K562 (cell line): ENCODE measurements around the gene CACNA2D3. TPM values are rescaled to one million over a fixed set of nuclear protein-coding genes. Genes with fewer than 3 reads are reported as not detected.

Experiments used
- ATAC-seq: fragments of 200-7000 bp; cut with Tn5 transposase; 3 replicates; pipeline ENCODE4 v1.9.1; 2020; ENCODE audit warnings: moderate library complexity
- BruUV-seq: library from RNA; stranded (reverse); fragments of 400-500 nt; replicated peaks from 2 replicates; lab custom pipeline; 2021; lab: Mats Ljungman, UMichigan
- CTCF ChIA-PET: fragments of 300-600 bp; formaldehyde crosslinking; extraction: SDS; loops from one replicate; lab custom pipeline; 2021; ENCODE audit warnings: low intra/inter-chr PET ratio; lab: Yijun Ruan, JAX
- POLR2A ChIA-PET: fragments of 300-600, 350-650 bp; sonication (Branson Sonifier 250); formaldehyde crosslinking; extraction: SDS; loops from one replicate; lab custom pipeline; 2021; ENCODE audit warnings: antibody characterized with exemption, inconsistent platforms; lab: Yijun Ruan, JAX
- DNase-seq, 4 experiments: peaks; one replicate each; pipeline versions ENCODE4 v3.0.0 to v3.0.0-alpha.2; 2011 to 2018; ENCODE audit warnings: low spot score in 3 of 4, mixed read lengths in 3 of 4; ENCODE audit errors: extremely low read depth in 1 of 4
- FAIRE-seq: peaks from 2 replicates; lab custom pipeline; 2011; peaks lifted over from hg19 to GRCh38; lab: Jason Lieb, UNC
- H2AFZ ChIP-seq: 2 replicates; pipeline ENCODE4 v1.6.0; 2011; ENCODE audit warnings: low read depth, low read length, control low read depth, inconsistent platforms
- H3K27ac ChIP-seq: fragments of 200-600 bp; 3 replicates; pipeline ENCODE4 v1.8.0; 2011; ENCODE audit warnings: low read depth, mild to moderate bottlenecking, control low read depth, inconsistent platforms, low read length, moderate library complexity, mixed read lengths; ENCODE audit errors: extremely low read depth
- H3K27me3 ChIP-seq, 2 experiments: fragments of 300-600 bp in 1 of 2; 2 replicates in 1 of 2; 3 replicates in 1 of 2; pipeline versions ENCODE4 v1.6.0 to v1.8.0; 2011; ENCODE audit warnings: inconsistent platforms in 2 of 2, low read length in 2 of 2, mild to moderate bottlenecking in 1 of 2, mixed read lengths in 1 of 2, moderate library complexity in 1 of 2; ENCODE audit not compliant: control insufficient read depth in 2 of 2, insufficient read depth in 2 of 2
- H3K36me3 ChIP-seq: fragments of 300-600 bp; 3 replicates; pipeline ENCODE4 v1.8.0; 2011; ENCODE audit warnings: mild to moderate bottlenecking, low read length, inconsistent platforms; ENCODE audit not compliant: control insufficient read depth, insufficient read depth
- H3K4me1 ChIP-seq, 2 experiments: fragments of 200-600 bp in 1 of 2; replicated peaks in 1 of 2; 2 replicates in 1 of 2; 3 replicates in 1 of 2; pipeline versions ENCODE4 v1.5.1 to v1.8.0; 2011; ENCODE audit warnings: inconsistent platforms in 2 of 2, low read length in 2 of 2, mild to moderate bottlenecking in 1 of 2, mixed read lengths in 1 of 2, moderate library complexity in 1 of 2; ENCODE audit not compliant: control insufficient read depth in 2 of 2, insufficient read depth in 2 of 2
- H3K4me2 ChIP-seq: 2 replicates; pipeline ENCODE4 v1.6.1; 2011; ENCODE audit warnings: low read length, control low read depth, inconsistent platforms, mixed read lengths; ENCODE audit not compliant: insufficient read depth
- H3K4me3 ChIP-seq: fragments of 200-600 bp; sonication (generic), shearing (Covaris generic); 2 replicates; pipeline ENCODE4 v1.5.1; 2016; ENCODE audit warnings: control low read depth, inconsistent platforms
- H3K79me2 ChIP-seq: fragments of 200-600 bp; 3 replicates; pipeline ENCODE4 v1.8.0; 2011; ENCODE audit warnings: low read length, inconsistent platforms; ENCODE audit not compliant: control insufficient read depth, insufficient read depth
- H3K9ac ChIP-seq, 2 experiments: 2 replicates each; pipeline versions ENCODE4 v1.6.0 to v1.6.1; 2011; ENCODE audit warnings: low read depth in 2 of 2, low read length in 2 of 2, control low read depth in 1 of 2, inconsistent platforms in 1 of 2, mild to moderate bottlenecking in 1 of 2, mixed read lengths in 1 of 2; ENCODE audit not compliant: insufficient read depth in 1 of 2
- H3K9me1 ChIP-seq: one replicate; pipeline ENCODE4 v1.6.0; 2011; ENCODE audit warnings: inconsistent platforms, mild to moderate bottlenecking, low read length, moderate library complexity; ENCODE audit not compliant: control insufficient read depth, insufficient read depth
- H3K9me3 ChIP-seq: replicated peaks from 2 replicates; pipeline ENCODE4 v1.5.1; 2011; ENCODE audit warnings: low read depth, low read length, inconsistent platforms; ENCODE audit not compliant: control insufficient read depth, insufficient read depth
- H4K20me1 ChIP-seq: replicated peaks from 2 replicates; pipeline ENCODE4 v1.6.1; 2011; ENCODE audit warnings: low read length, inconsistent platforms, mixed read lengths; ENCODE audit not compliant: control insufficient read depth, insufficient read depth
- NEUROD1 ChIP-seq: fragments of 150-350 bp; IDR thresholded peaks from 2 replicates; pipeline ENCODE4 v1.6.1; 2014; ENCODE audit warnings: borderline replicate concordance, low read length, low read depth; ENCODE audit not compliant: partially characterized antibody
- NFXL1 ChIP-seq: fragments of 450-650 bp; formaldehyde crosslinking; IDR thresholded peaks from 2 replicates; pipeline ENCODE4 v1.4.0; 2021; ENCODE audit warnings: mild to moderate bottlenecking
- TBP ChIP-seq: optimal IDR thresholded peaks from 2 replicates; pipeline ENCODE3; 2011; ENCODE audit warnings: low read depth, low read length, improper control_type of control experiment
- WGBS: fragments of 100-300 bp; shearing (Covaris generic); methylation state at CpG from one replicate; pipeline ENCODE4 v1.1.6; 2016; ENCODE audit warnings: low coverage, mixed read lengths; ENCODE audit not compliant: insufficient coverage; ENCODE audit errors: missing lambda C conversion rate; 5-methylcytosine and 5-hydroxymethylcytosine counted together
- in situ Hi-C: fragments of 300-500 bp; cut with MboI; formaldehyde crosslinking; loops from 4 replicates; pipeline ENCODE4 v1.15.0; 2018; ENCODE audit warnings: inconsistent platforms, mixed read lengths
- intact Hi-C: fragments of 100-400 bp; cut with micrococcal nuclease; formaldehyde crosslinking; loops from 2 replicates; pipeline ENCODE4 v1.14.2; 2022
- polyA plus RNA-seq, 8 experiments: library from polyadenylated mRNA; depleted of rRNA in 4 of 8; stranded (reverse) in 5 of 8; unstranded in 3 of 8; fragments of >200 nt; fragmentation: Nextera tagmentation in 2 of 8; fragmentation: Illumina TruSeq in 1 of 8; extraction: Ambion mirVana in 2 of 8; extraction: Trizol in 1 of 8; gene quantifications; 2 replicates each; pipeline versions ENCODE4 v1.2.1 to v1.2.3, GENCODE V29; 2011 to 2014; ENCODE audit warnings: inconsistent platforms in 1 of 8, missing spikeins in 1 of 8
- total RNA-seq, 7 experiments: library from RNA; depleted of rRNA in 6 of 7; stranded (reverse); fragments of >200 nt in 6 of 7; fragmentation: Illumina TruSeq in 2 of 7; extraction: Trizol in 2 of 7; gene quantifications; 2 replicates each; pipeline versions ENCODE4 v1.2.1 to v1.2.3, GENCODE V29; 2011 to 2021; ENCODE audit warnings: low replicate concordance in 1 of 7
- TF ChIP-seq, protein P1 (sequence below): sonication (generic); formaldehyde crosslinking; IDR thresholded peaks from 2 replicates; pipeline ENCODE4 v1.8.0; 2022; ENCODE audit warnings: missing genetic modification reagents, mild to moderate bottlenecking, moderate library complexity, borderline replicate concordance
- TF ChIP-seq, protein P2 (sequence below): sonication (generic); formaldehyde crosslinking; IDR thresholded peaks from 2 replicates; pipeline ENCODE4 v1.8.0; 2022; ENCODE audit warnings: missing genetic modification reagents, mild to moderate bottlenecking, borderline replicate concordance
- TF ChIP-seq, protein P3 (sequence below), 2 experiments: IDR thresholded peaks; 2 replicates each; pipeline ENCODE4 v1.6.1; 2012; ENCODE audit warnings: improper control_type of control experiment in 2 of 2, low read depth in 2 of 2, low read length in 2 of 2, borderline replicate concordance in 1 of 2
- TF ChIP-seq, protein P4 (sequence below): fragments of 200-800 bp; sonication (Bioruptor generic); IDR thresholded peaks from 2 replicates; pipeline ENCODE4 v1.6.1; 2016; ENCODE audit warnings: missing genetic modification characterization, missing compliant biosample characterization
- TF ChIP-seq, protein P5 (sequence below): fragments of 450-650 bp; IDR thresholded peaks from 2 replicates; pipeline ENCODE4 v1.6.1; 2016; ENCODE audit warnings: borderline replicate concordance

Gene CACNA2D3
- total and polyA plus RNA-seq, 9 of the 15 experiments (the other 6 are each of a cell fraction or from before 2014, with no cell fraction given): 0.01 TPM; not detected in 8

DNA sequence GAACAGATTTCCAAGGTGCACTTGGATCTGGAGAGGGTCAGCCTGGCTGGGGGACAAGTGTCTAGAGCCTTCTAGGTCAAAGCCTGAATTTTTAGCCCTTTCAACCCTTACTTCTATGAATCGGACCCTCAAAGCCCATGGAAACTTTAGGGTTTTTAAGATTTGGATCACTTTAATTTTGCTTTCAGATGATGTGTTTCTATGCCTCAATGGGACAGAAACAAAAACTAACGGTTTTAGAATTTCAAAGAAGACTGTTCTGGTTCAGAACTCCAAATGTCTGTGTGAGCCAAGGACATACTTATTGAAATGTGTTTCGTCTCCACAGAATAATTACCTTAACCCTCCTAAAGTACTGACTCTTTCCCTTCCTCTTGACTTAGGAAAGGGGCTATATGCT is 538.8 kb downstream of the CACNA2D3 start:
- in situ Hi-C loops: no loop called here
- POLR2A ChIA-PET: no interaction called here
- 0% methylated on average over 3 of the region's 3 CpGs for WGBS
- Histone ChIP-seq H3K9me1 (no peaks in the 10 kb centered on the region), H3K27ac (no peak overlapping the region), H4K20me1 (no peaks in the 10 kb centered on the region), H3K4me3 (no peak overlapping the region), H3K4me2 (no peak overlapping the region), H3K79me2 (no peaks in the 10 kb centered on the region), H3K27me3 (no peaks in the 10 kb centered on the region; a peak in 1 of 5 replicates), H2AFZ (no peak overlapping the region), H3K9me3 (no peaks in the 10 kb centered on the region), H3K4me1 (no peaks in the 10 kb centered on the region), H3K36me3 (no peaks in the 10 kb centered on the region), H3K9ac (no peak overlapping the region)
- ATAC-seq: no peak
- intact Hi-C loops: no loop called here
- no peak for FAIRE-seq
- no TSS peak for BruUV-seq
- CTCF ChIA-PET: no interaction called here
- no peak for DNase-seq
- TF ChIP-seq, protein P1, sequence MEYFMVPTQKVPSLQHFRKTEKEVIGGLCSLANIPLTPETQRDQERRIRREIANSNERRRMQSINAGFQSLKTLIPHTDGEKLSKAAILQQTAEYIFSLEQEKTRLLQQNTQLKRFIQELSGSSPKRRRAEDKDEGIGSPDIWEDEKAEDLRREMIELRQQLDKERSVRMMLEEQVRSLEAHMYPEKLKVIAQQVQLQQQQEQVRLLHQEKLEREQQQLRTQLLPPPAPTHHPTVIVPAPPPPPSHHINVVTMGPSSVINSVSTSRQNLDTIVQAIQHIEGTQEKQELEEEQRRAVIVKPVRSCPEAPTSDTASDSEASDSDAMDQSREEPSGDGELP (CRISPR knock-in tag): no peak
- TF ChIP-seq, protein P2, sequence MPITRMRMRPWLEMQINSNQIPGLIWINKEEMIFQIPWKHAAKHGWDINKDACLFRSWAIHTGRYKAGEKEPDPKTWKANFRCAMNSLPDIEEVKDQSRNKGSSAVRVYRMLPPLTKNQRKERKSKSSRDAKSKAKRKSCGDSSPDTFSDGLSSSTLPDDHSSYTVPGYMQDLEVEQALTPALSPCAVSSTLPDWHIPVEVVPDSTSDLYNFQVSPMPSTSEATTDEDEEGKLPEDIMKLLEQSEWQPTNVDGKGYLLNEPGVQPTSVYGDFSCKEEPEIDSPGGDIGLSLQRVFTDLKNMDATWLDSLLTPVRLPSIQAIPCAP (CRISPR knock-in tag): no peak
- TF ChIP-seq NFXL1 (CRISPR knock-in tag): no peak
- TF ChIP-seq, protein P3, sequence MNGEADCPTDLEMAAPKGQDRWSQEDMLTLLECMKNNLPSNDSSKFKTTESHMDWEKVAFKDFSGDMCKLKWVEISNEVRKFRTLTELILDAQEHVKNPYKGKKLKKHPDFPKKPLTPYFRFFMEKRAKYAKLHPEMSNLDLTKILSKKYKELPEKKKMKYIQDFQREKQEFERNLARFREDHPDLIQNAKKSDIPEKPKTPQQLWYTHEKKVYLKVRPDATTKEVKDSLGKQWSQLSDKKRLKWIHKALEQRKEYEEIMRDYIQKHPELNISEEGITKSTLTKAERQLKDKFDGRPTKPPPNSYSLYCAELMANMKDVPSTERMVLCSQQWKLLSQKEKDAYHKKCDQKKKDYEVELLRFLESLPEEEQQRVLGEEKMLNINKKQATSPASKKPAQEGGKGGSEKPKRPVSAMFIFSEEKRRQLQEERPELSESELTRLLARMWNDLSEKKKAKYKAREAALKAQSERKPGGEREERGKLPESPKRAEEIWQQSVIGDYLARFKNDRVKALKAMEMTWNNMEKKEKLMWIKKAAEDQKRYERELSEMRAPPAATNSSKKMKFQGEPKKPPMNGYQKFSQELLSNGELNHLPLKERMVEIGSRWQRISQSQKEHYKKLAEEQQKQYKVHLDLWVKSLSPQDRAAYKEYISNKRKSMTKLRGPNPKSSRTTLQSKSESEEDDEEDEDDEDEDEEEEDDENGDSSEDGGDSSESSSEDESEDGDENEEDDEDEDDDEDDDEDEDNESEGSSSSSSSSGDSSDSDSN (IDR thresholded peaks at IDR 0.05; ENCODE audit: borderline replicate concordance in 1 of 2, low read depth in 2 of 2, low read length in 2 of 2): no peak
- TF ChIP-seq, protein P4, sequence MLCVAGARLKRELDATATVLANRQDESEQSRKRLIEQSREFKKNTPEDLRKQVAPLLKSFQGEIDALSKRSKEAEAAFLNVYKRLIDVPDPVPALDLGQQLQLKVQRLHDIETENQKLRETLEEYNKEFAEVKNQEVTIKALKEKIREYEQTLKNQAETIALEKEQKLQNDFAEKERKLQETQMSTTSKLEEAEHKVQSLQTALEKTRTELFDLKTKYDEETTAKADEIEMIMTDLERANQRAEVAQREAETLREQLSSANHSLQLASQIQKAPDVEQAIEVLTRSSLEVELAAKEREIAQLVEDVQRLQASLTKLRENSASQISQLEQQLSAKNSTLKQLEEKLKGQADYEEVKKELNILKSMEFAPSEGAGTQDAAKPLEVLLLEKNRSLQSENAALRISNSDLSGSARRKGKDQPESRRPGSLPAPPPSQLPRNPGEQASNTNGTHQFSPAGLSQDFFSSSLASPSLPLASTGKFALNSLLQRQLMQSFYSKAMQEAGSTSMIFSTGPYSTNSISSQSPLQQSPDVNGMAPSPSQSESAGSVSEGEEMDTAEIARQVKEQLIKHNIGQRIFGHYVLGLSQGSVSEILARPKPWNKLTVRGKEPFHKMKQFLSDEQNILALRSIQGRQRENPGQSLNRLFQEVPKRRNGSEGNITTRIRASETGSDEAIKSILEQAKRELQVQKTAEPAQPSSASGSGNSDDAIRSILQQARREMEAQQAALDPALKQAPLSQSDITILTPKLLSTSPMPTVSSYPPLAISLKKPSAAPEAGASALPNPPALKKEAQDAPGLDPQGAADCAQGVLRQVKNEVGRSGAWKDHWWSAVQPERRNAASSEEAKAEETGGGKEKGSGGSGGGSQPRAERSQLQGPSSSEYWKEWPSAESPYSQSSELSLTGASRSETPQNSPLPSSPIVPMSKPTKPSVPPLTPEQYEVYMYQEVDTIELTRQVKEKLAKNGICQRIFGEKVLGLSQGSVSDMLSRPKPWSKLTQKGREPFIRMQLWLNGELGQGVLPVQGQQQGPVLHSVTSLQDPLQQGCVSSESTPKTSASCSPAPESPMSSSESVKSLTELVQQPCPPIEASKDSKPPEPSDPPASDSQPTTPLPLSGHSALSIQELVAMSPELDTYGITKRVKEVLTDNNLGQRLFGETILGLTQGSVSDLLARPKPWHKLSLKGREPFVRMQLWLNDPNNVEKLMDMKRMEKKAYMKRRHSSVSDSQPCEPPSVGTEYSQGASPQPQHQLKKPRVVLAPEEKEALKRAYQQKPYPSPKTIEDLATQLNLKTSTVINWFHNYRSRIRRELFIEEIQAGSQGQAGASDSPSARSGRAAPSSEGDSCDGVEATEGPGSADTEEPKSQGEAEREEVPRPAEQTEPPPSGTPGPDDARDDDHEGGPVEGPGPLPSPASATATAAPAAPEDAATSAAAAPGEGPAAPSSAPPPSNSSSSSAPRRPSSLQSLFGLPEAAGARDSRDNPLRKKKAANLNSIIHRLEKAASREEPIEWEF (CRISPR knock-in tag): no peak
- TF ChIP-seq TBP: no peak
- TF ChIP-seq, protein P5, sequence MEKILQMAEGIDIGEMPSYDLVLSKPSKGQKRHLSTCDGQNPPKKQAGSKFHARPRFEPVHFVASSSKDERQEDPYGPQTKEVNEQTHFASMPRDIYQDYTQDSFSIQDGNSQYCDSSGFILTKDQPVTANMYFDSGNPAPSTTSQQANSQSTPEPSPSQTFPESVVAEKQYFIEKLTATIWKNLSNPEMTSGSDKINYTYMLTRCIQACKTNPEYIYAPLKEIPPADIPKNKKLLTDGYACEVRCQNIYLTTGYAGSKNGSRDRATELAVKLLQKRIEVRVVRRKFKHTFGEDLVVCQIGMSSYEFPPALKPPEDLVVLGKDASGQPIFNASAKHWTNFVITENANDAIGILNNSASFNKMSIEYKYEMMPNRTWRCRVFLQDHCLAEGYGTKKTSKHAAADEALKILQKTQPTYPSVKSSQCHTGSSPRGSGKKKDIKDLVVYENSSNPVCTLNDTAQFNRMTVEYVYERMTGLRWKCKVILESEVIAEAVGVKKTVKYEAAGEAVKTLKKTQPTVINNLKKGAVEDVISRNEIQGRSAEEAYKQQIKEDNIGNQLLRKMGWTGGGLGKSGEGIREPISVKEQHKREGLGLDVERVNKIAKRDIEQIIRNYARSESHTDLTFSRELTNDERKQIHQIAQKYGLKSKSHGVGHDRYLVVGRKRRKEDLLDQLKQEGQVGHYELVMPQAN: no peak
- no peak for TF ChIP-seq NEUROD1
